HG03066 (cell line): ENCODE results near the gene SFXN4.

Source experiments
- ATAC-seq: cut with Tn5 transposase; IDR thresholded peaks from one replicate; pipeline ENCODE4 v1.9.1; 2021; ENCODE audit warnings: low read depth; ENCODE audit not compliant: unreplicated experiment

Gene SFXN4, protein sequence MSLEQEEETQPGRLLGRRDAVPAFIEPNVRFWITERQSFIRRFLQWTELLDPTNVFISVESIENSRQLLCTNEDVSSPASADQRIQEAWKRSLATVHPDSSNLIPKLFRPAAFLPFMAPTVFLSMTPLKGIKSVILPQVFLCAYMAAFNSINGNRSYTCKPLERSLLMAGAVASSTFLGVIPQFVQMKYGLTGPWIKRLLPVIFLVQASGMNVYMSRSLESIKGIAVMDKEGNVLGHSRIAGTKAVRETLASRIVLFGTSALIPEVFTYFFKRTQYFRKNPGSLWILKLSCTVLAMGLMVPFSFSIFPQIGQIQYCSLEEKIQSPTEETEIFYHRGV

DNA sequence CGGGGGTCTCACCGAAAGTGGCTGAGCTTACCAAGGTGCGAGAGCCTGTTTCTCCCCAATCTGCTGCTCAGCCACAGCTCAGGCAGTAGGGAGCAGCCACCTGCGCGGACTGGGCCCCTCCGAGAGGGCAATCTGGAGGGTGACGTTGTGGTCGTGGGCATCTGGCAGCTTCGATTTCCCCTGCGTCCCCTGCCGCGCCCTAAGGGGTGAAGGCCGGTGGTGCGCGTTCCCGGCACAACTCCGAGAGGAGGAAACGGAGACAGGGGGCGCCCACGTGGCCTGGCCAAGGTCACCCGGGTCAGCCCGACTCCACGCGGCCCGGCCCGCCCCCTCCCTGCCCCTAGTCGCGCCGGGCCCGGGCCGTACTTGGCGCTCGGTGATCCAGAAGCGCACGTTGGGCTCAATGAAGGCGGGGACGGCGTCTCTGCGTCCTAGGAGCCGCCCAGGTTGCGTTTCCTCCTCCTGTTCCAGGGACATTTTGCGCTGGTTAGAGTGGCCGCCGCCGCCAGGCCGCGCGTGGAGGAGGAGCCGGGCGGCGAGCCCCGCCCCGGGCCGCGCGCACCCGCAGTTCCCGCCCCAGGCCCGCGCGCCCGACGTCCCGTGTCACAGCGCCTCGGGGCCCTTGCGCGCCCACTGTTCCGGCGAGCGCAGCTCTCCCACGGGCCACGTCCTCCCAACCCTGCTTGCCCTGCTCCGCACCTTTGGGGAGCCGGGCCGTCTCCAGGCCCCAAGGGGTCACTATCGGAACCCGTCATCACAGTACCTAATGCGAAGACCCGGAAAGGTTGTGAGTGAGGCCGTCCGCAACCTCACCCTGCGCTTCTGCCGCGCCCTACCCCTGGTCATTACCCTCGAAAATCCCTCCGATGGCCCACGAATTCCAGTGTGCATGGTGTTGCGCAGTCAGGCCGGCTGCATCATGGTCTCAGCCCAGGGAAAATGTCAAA lies at the start of gene SFXN4:
SFXN4 (minus strand) TSS at position 544 of the 947 bp plus-strand sequence; CDS start at position 477, 67 bp downstream.
- ATAC-seq = peak; percentile 93

DNA sequence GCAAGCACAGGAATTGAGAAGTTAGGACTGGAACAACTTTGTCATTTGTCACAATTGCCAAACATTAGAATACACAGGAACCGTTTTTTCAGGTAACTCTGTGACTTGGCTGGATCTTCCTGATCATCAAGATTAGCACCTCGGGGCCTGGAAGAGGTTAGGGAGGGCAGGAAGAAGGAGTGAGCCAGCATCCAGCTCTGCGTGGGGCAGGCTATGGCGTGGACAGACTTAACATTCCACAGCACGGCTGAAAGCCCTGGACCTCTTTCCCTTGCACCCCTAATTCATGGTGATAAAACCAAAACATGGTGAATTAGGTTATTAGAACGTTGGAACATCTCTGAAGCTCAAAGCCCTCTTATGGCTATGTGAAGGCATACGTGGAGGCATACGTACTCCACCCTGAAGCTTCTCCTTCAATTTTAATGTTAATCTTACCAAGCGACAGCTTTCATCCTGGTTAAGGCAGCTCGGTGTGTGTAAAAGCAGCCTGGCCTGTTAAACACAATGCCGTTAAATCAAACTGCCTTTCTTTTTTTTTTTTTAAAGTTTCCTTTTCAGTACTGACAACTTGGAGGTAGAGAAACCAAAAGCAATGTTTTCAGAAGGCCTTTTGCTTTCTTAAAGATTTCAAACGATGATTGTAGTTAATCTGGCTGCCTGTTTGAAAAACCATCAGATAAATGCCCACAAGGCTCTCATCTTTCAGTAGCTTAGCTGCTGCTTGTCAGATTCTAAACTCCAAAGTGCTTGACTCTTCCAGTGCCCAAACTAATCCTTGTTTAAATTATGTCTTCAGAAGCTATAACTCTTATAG lies 46.3 kb upstream of the SFXN4 start:
- no peak for ATAC-seq

DNA sequence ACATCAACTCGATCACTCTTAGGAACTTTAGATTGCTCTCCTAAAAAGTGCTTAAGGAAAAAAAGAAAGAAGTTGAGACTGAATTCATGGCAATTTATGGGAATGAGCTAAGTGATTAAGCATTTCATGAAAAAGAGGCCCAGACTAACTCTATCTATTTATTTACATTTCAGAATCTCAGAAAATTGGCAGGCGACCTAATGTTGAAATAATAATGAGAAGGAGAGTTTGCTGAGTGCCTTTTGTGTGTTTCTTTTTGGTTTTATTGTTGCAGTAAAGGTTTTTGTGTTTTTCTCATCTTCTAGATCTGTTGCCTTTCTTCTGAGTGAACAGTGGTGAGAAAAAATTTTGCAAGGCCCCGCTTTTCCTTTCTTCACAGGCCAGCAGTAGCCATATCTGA lies 45.7 kb upstream of the SFXN4 start:
- ATAC-seq = no peak

DNA sequence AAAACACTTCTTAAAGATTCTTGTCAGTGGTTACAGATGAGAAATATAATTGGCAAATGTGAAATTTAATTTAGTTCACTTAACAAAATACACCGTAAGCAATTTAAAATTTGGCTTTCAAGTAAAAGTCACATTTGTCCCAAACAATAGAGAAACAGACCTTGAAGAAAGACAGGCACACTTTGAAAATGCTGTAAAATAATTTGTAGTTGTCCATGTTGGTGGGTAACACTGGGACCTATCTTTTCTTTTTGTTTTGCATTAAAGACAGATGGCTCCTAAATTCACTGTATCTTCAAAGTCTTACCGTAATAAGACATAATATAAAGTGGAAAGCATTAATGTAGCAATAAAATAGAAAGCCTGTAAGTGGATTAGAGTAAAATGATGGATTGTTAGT lies 45.1 kb upstream of the SFXN4 start:
- ATAC-seq = no peak

DNA sequence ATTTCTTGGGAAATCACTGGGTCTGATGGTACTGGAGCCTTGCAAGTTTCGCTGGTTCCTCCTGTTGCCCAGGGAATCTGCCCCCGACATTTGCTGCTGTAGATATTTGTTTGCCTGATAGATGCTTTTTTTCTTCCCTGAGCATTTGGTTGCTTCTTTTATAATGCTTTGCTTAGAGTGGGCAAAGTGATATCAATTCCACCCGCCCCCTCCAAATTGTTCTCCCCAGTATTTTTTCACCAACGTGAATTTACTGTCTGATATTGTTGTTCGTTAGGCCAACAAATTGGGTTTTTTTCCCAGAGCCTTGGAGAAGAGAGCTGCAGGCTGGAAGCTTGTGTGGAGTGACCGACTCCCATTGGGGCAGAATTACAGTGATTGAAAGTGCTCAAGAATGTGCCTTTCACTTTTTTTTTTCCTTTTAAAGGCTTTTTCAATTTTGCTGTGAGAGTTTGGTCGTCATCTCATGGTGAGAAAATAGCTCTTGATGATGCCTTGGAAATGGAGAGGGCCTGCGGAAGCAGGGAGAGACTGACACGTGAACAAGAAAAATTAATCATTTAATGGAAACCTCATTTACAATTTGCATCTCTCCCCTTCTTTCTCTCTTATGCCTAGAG lies 44.3 kb upstream of the SFXN4 start:
- no peak for ATAC-seq

DNA sequence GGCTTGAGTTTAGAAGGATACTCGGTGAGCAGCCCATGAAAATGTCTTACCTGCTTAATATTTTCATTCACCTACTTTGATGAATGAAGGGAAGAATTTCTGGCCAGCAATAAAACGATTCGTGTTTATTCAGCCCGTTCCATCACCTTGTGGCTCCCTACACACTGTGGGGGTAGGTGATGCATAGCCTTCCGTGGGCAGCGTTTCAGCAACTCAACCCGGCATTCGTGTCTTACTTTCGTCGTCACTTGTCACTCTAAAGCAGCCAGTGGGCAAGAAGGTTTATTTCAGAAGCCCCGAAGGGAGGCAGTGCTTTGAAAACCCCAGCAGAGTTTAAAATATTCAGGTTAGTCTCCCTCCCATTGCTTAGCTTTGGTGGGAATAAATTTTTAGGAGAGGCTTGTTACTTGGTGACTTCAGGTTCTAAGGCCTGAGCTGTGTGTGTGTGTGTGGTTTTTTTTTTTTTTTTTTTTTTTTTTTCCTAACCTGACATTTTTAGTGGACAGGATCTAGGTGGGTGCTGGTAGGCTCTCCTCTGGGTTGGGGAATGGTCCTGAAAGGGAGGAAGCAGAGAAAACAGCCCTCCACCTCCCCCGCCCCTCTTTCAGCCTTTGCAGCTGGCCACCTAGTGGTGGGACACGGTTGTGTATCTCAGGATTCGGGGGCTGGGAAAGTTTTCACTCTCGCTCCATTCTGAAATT lies 43.7 kb upstream of the SFXN4 start:
- ATAC-seq = no peak

DNA sequence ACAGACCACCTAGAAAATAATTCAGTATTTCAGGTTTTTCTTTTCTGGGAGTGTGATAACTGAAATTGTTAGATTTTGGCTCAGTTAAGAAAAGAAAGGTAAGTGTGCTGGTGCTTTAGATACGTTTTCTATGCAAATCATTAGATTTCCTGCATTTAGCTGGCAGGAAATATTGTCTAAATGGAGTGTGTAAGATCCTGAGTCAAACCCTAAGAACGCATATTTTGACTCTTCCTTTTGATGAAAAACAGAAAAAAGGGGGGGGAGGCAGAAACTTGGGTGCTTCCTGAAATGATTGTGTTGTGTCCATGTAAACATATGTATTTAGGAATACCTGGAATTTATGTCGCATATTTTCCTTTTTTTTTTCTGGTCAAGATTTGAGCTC lies 43.0 kb upstream of the SFXN4 start:
- ATAC-seq = no peak

DNA sequence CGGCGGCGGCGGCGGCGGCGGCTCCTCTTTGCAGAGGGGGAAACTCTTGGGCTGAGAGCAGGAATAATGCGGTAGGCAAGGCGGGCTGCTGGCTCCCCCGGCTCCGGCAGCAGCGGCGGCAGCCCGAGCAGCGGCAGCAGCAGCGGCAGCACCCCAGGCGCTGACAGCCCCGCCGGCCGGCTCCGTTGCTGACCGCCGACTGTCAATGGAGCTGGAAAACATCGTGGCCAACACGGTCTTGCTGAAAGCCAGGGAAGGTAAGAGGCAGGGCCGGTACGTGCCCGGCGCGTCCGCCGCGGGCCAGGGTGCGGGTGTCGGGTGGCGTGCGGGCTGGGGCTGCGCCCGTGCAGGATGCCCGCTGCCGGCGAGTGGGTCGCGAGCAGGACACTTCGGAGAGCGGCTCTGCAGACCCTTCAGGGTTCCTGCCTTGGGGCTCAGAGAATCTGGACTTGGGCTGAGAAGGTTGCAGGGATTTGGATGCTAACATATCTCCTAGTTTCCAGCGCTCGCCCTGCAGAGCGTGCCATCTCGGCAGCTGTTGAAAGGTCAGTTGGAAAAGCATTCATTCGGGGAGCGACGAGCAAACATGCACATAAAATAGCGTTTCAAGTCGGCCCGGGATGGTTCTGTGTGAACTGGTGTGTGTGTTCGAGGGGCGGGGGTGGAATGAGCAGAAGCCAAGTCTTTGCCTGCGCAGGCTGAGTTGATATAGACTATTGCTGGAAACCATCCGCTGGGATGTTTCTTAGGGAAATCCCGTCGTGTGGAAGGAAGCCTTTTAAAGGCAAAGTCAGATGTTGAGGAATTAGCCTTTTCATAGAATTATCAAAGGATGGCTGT lies 42.4 kb upstream of the SFXN4 start:
- ATAC-seq = peak; percentile 2

DNA sequence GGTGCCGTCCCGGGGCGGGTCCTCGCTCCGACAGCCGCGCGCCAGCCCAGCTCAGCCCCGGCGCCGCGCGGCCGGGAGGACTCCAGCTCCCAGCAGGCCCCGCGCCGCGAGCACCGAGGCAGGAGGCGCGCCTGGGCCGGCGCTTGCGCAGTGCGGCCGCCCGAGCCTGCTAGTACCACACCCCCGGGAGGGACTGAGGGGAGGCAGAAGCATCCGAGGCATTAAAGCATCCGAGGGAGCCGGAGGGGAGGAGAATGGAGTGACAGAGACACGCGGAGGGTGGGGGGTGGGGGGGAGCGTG lies 41.8 kb upstream of the SFXN4 start, which contains the start of gene GRK5:
GRK5 (plus strand) TSS at position 206 of the 301 bp plus-strand sequence. CDS start 347 bp downstream, outside the sequence.
- ATAC-seq = peak; percentile 58

DNA sequence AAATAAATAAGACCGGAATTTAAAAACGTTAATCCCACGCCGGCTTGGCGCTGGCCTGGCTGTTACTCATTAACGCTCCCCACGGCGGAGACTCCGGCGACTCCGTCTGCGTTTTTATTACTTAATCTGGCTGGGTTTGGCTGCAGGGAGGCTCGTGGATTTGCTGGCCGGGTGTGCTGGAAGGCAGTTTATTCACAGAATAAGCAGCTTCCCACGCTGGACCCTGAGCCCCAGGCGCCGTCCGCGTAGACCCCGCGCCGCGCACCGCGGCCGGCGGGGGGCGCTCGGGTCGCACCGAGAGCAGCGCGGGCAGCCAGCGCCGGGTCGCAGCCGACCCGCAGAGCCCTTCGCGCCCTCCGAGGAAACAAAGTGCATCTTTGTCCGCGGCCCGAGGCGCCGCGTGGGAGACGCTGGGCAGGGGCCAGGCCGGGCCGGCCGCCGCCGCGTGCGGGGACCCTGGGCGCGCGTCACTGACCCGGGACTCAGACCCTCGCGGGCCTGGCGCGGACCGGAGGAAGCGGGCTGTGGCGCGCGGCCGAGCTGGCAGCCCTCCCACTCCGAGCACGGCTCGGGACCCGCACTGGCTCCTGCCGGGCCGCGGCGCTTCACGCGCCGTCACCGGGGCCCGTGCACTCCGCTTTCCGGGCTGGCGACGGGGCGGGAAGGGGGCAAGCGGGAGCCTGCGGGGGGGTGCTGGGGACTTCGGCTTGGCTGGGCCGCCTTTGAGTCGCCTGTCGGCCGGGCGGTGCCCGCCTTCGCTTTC lies 41.3 kb upstream of the SFXN4 start:
- peak; percentile 50 for ATAC-seq

DNA sequence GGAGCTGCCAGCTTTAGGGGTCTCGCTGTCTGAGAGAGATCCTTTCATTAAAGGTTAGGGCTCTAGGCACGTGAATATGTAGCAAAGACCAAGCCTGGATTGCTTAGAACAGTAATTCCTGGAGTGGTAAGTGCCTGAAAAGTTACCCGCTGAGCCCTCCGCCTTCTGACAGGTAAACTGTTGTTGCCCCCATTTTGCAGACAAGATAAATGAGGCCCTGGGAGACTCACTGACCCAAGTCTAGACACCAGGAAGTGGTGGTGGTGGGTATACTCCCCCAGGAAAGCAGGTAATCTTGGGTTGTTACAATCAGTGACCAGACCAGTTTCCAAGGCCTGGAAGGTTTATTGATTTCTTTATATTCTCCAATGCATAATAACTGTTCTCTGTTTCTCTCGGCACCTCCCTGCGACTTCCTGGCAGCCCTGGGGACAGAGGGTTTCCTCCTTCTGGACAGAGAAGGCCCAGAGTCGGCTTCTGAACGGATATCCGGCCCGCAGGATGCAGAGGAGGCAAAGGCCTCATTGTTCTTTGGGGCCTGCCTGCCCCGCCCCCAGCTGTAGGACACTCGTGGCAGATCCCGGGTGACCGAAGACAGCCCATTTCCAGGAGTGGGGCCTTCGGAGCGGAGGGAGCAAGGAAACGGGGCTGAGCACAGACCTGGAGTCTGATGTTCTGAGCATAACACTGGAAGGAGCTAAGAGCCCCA lies 40.5 kb upstream of the SFXN4 start:
- peak; percentile 30 for ATAC-seq

DNA sequence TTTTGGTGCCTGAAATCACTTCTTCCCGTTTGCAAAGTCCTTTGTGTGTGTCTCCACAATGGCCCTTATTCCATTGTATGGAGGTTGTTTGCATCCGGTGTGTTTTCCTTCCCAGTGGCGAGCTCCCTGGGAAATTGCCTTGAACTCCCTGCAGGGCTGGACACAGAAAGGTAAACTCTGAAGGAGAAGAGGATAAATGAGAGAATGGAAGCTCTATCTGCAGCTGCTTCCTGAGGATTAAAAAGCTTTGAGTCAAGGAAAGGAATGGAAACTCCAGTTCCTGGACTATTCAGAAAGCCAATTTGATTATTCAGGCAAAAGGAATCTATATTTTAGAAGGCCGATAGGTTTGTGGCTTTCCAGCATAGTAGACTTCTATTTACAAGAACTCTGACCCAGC lies 37.5 kb upstream of the SFXN4 start:
- no peak for ATAC-seq

DNA sequence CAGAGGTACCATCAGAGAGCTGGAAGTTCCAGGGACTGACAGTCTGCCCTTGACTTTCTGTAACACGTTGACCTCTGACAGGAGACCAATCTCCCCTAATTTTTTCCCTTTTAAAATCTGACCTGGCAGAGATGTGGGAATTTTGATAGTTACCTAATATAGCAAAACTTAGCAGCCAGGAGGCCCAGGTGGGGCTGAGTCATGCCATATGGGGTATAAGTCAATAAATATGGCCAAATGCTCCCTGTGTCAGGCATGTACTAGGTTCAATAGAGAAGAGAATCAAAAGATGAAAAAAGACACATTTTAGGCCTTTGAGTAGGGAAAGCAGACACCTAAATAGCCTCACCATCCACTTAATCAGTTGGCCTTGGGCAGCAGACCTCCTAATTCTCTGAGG lies 35.7 kb upstream of the SFXN4 start:
- no peak for ATAC-seq

DNA sequence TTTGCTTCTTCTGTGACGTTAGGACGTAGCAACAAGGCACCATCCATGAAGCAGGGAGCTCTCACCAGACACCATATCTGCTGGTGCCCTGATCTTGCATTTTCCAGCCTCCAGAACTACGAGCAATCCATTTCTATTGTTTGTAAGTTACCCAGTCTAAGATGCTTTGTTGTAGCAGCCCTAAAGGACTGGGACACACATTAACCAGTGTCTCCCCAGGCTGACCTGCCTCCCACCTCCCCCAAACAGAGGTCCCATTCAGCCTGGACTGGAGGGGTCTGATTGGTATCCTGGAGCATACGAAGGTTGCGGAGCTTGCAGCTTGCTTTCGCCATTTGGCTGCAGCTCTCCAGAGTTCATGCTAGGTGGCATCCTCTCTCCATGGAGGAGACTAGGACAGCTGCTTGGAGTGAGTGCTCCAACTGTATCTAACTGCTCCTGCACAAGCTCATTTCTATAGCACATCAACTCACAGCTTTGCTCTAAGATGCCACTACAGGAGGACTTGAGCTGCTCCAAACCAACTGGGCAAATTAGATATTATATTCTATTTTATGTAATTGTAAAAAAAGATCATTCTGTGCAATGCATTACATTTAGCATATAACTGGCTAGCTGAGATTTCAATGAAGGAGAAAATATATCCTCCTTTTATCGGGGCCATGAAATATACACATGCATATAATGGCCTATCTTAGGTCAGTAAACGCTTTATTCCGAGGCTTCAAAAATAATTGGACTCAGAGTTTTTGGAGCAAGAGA lies 33.9 kb upstream of the SFXN4 start:
- peak; percentile 70 for ATAC-seq

DNA sequence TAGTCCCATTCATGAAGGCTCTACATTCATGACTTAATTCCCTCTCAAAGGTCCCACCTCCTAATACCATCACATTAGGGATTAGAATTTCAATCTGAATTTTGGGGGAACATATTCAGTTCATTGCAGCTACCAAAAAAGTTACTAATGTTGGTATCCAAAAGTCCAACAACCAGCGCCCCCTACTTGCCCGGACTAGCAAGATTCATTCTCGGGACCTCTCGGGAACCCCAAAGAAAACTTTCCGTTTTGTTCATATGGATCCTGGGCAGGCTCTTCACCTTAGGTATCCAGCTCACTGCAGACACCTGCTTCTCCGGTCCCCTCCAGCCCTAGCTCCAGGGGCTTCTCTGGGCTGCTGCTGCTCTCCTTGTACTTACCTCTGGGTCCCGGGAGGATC lies 32.9 kb upstream of the SFXN4 start:
- no peak for ATAC-seq

DNA sequence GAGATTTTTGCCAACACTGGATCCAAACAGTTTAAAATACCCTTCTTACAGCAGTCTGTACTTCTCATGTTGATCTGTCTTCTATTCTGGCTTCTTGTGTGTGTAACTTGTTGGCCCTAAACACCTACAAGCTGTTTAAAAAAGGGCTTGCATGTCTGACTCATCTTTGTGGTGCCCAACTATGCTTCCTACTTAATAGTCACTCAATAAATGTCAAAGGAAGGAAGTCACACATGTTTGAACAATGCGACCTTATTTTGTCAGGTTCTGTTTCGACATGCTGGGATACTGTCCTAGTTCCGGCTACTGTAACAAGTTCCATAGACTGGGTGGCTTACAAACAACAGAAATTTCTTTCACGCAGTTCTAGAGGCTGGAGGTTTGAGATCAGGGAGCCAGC lies 32.4 kb upstream of the SFXN4 start:
- no peak for ATAC-seq

DNA sequence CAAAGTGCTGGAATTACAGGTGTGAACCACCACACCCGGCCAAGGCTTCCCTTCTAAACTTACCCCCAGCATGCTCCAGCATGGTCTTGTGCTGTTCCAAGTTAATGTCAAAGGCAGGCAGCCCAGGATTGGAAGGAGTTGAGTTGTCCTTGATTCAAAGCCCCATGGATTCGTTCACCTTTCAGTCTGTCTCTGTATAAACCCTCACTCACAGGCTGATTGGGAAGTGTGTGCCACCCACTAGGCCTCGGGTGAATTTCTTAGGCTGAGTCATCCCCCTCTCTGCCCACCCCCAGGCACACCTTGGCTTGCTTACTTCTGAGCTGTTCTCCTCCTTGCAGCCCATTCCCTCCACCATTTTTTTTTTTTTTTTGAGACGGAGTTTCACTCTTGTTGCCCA lies 26.4 kb upstream of the SFXN4 start:
- ATAC-seq = no peak
